Activated CD4-positive, alpha-beta T cell treated with anti-CD3 and anti-CD28 coated beads, Interleukin-2, amount 50 U/mL, for 1 hour (primary cell): ENCODE data around the gene COQ8A.
A peak's percentile ranks its signal among the peaks of the same experiment; 100 is the strongest.

Experiments
- DNase-seq: peaks from one replicate; pipeline ENCODE4 v3.0.0-alpha.2; 2020

The COQ8A gene

GRCh38 chr1:226940029-226940805 lies at the start of gene COQ8A:
Gene COQ8A (plus strand): TSS chr1:226940294. CDS start chr1:226961386, 21,092 bp downstream.
- peak; percentile 99 for DNase-seq

GRCh38 chr1:226890331-226891108 lies 49.6 kb upstream of the COQ8A start:
- no peak for DNase-seq

- DNase-seq: no peak
Observed at GRCh38 chr1:226891346-226891745, 48.7 kb upstream of the COQ8A start.

GRCh38 chr1:226891846-226892523 lies 48.1 kb upstream of the COQ8A start:
- DNase-seq: no peak

- no peak for DNase-seq
Observed at GRCh38 chr1:226892524-226892875, 47.6 kb upstream of the COQ8A start.

GRCh38 chr1:226893936-226894335 lies 46.2 kb upstream of the COQ8A start:
- no peak for DNase-seq

GRCh38 chr1:226894826-226895225 lies 45.3 kb upstream of the COQ8A start:
- DNase-seq: no peak

- DNase-seq: no peak
Observed at GRCh38 chr1:226895644-226896043, 44.5 kb upstream of the COQ8A start.

- DNase-seq: no peak
Observed at GRCh38 chr1:226898246-226898645, 41.8 kb upstream of the COQ8A start.

- no peak for DNase-seq
Observed at GRCh38 chr1:226901421-226901820, 38.7 kb upstream of the COQ8A start.

GRCh38 chr1:226902601-226903000 lies 37.5 kb upstream of the COQ8A start:
- DNase-seq: no peak

- DNase-seq: no peak
Observed at GRCh38 chr1:226903819-226904716, 36.0 kb upstream of the COQ8A start.

GRCh38 chr1:226904772-226905171 lies 35.3 kb upstream of the COQ8A start:
- no peak for DNase-seq

GRCh38 chr1:226908419-226908818 lies 31.7 kb upstream of the COQ8A start:
- DNase-seq: no peak

- no peak for DNase-seq
Observed at GRCh38 chr1:226908913-226909312, 31.2 kb upstream of the COQ8A start.

- DNase-seq: peak; percentile 30
Observed at GRCh38 chr1:226912587-226913176, 27.4 kb upstream of the COQ8A start.

- no peak for DNase-seq
Observed at GRCh38 chr1:226915672-226915995, 24.5 kb upstream of the COQ8A start.

GRCh38 chr1:226916497-226916896 lies 23.6 kb upstream of the COQ8A start:
- no peak for DNase-seq

GRCh38 chr1:226919587-226919986 lies 20.5 kb upstream of the COQ8A start:
- no peak for DNase-seq

GRCh38 chr1:226919995-226920394 lies 20.1 kb upstream of the COQ8A start:
- DNase-seq: no peak

GRCh38 chr1:226920446-226920894 lies 19.6 kb upstream of the COQ8A start:
- DNase-seq: no peak

- no peak for DNase-seq
Observed at GRCh38 chr1:226921504-226921903, 18.6 kb upstream of the COQ8A start.
